IPS-18a (cell line): ENCODE measurements around the gene TRIM7.
A peak's percentile ranks its signal among the peaks of the same experiment; 100 is the strongest.

Source experiments
- H3K27ac ChIP-seq: one replicate; pipeline ENCODE4 v1.5.1; 2013; ENCODE audit warnings: low read length
- H3K27me3 ChIP-seq: one replicate; pipeline ENCODE4 v1.6.1; 2013; ENCODE audit warnings: mild to moderate bottlenecking, low read length; ENCODE audit not compliant: control insufficient read depth, insufficient read depth
- H3K36me3 ChIP-seq: one replicate; pipeline ENCODE4 v1.6.1; 2013; ENCODE audit warnings: low read depth, low read length; ENCODE audit not compliant: control insufficient read depth
- H3K4me1 ChIP-seq: one replicate; pipeline ENCODE4 v1.6.1; 2013; ENCODE audit warnings: low read depth, low read length; ENCODE audit not compliant: control insufficient read depth
- H3K4me3 ChIP-seq: one replicate; pipeline ENCODE4 v1.5.1; 2013; ENCODE audit warnings: low read length
- H3K9ac ChIP-seq: one replicate; pipeline ENCODE4 v1.6.1; 2013; ENCODE audit warnings: mild to moderate bottlenecking, low read length, moderate library complexity
- H3K9me3 ChIP-seq: one replicate; pipeline ENCODE4 v1.6.1; 2013; ENCODE audit warnings: low read depth, low read length; ENCODE audit not compliant: control insufficient read depth

The TRIM7 gene

GRCh38 chr5:181237729-181238385 lies 32.9 kb upstream of the TRIM7 start:
- Histone ChIP-seq H3K9me3 (no peaks in the 10 kb centered on the region), H3K4me1 (peaks cover 10% of the 10 kb centered on the region), H3K36me3 (peaks cover 78% of the 10 kb centered on the region), H3K27me3 (no peaks in the 10 kb centered on the region), H3K9ac (no peak overlapping the region), H3K4me3 (no peak overlapping the region), H3K27ac (no peak overlapping the region)

GRCh38 chr5:181236954-181237641 lies 32.1 kb upstream of the TRIM7 start:
- no peak overlapping the region for H3K4me3 ChIP-seq
- peaks cover 7% of the 10 kb centered on the region for H3K4me1 ChIP-seq
- H3K27ac ChIP-seq = no peak overlapping the region
- no peaks in the 10 kb centered on the region for H3K9me3 ChIP-seq
- H3K36me3 ChIP-seq = peaks cover 76% of the 10 kb centered on the region
- H3K9ac ChIP-seq = no peak overlapping the region
- no peaks in the 10 kb centered on the region for H3K27me3 ChIP-seq

- no peak overlapping the region for H3K9ac ChIP-seq
- H3K36me3 ChIP-seq = peaks cover 75% of the 10 kb centered on the region
Measured at GRCh38 chr5:181236471-181236870, 31.5 kb upstream of the TRIM7 start.

GRCh38 chr5:181235689-181236366 lies 30.8 kb upstream of the TRIM7 start:
- peaks cover 72% of the 10 kb centered on the region for H3K36me3 ChIP-seq
- H3K9ac ChIP-seq = no peak overlapping the region
- H3K4me3 ChIP-seq = no peak overlapping the region
- no peaks in the 10 kb centered on the region for H3K27me3 ChIP-seq
- no peaks in the 10 kb centered on the region for H3K9me3 ChIP-seq
- H3K4me1 ChIP-seq = no peaks in the 10 kb centered on the region
- H3K27ac ChIP-seq = no peak overlapping the region

More at GRCh38 chr5:181236471-181236870, 31.5 kb upstream of the TRIM7 start:
- Histone ChIP-seq H3K27ac (no peak overlapping the region), H3K27me3 (no peaks in the 10 kb centered on the region), H3K4me3 (no peak overlapping the region), H3K4me1 (peaks cover under 1% of the 10 kb centered on the region), H3K9me3 (no peaks in the 10 kb centered on the region)

- H3K9me3 ChIP-seq = no peaks in the 10 kb centered on the region
- H3K9ac ChIP-seq = no peak overlapping the region
- H3K36me3 ChIP-seq = peaks cover 72% of the 10 kb centered on the region
- H3K4me3 ChIP-seq = no peak overlapping the region
- peak overlapping the region; percentile 25 for H3K27ac ChIP-seq
- no peaks in the 10 kb centered on the region for H3K27me3 ChIP-seq
- no peaks in the 10 kb centered on the region for H3K4me1 ChIP-seq
Measured at GRCh38 chr5:181235323-181235688, 30.3 kb upstream of the TRIM7 start.

- Histone ChIP-seq H3K4me3 (no peak overlapping the region), H3K36me3 (peaks cover 67% of the 10 kb centered on the region), H3K27ac (peak overlapping the region; percentile 25), H3K27me3 (no peaks in the 10 kb centered on the region), H3K9me3 (no peaks in the 10 kb centered on the region), H3K4me1 (no peaks in the 10 kb centered on the region), H3K9ac (no peak overlapping the region)
Measured at GRCh38 chr5:181234455-181235306, 29.7 kb upstream of the TRIM7 start.

GRCh38 chr5:181233801-181234454 lies 28.9 kb upstream of the TRIM7 start:
- H3K27me3 ChIP-seq = no peaks in the 10 kb centered on the region
- no peak overlapping the region for H3K27ac ChIP-seq
- no peak overlapping the region for H3K4me3 ChIP-seq
- no peaks in the 10 kb centered on the region for H3K4me1 ChIP-seq
- no peaks in the 10 kb centered on the region for H3K9me3 ChIP-seq
- peaks cover 60% of the 10 kb centered on the region for H3K36me3 ChIP-seq
- H3K9ac ChIP-seq = no peak overlapping the region

- no peak overlapping the region for H3K27ac ChIP-seq
- H3K9ac ChIP-seq = no peak overlapping the region
- peaks cover 53% of the 10 kb centered on the region for H3K36me3 ChIP-seq
Measured at GRCh38 chr5:181233088-181233800, 28.2 kb upstream of the TRIM7 start.

GRCh38 chr5:181232593-181232992 lies 27.6 kb upstream of the TRIM7 start:
- no peaks in the 10 kb centered on the region for H3K27me3 ChIP-seq
- no peaks in the 10 kb centered on the region for H3K4me1 ChIP-seq
- H3K9ac ChIP-seq = no peak overlapping the region
- no peaks in the 10 kb centered on the region for H3K9me3 ChIP-seq
- no peak overlapping the region for H3K4me3 ChIP-seq
- H3K27ac ChIP-seq = no peak overlapping the region
- H3K36me3 ChIP-seq = peaks cover 47% of the 10 kb centered on the region

More at GRCh38 chr5:181233088-181233800, 28.2 kb upstream of the TRIM7 start:
- no peaks in the 10 kb centered on the region for H3K27me3 ChIP-seq
- H3K9me3 ChIP-seq = no peaks in the 10 kb centered on the region
- no peaks in the 10 kb centered on the region for H3K4me1 ChIP-seq
- no peak overlapping the region for H3K4me3 ChIP-seq

- Histone ChIP-seq H3K36me3 (peaks cover 35% of the 10 kb centered on the region), H3K9ac (no peak overlapping the region), H3K27ac (no peak overlapping the region), H3K4me1 (no peaks in the 10 kb centered on the region), H3K27me3 (no peaks in the 10 kb centered on the region), H3K9me3 (no peaks in the 10 kb centered on the region), H3K4me3 (no peak overlapping the region)
Measured at GRCh38 chr5:181231432-181231831, 26.4 kb upstream of the TRIM7 start.
